Renal cortex interstitium (tissue), 15 donors: Measurements from ENCODE around the gene NKPD1. TPM values are rescaled to one million over a fixed set of nuclear protein-coding genes. Genes with fewer than 3 reads are reported as not detected.
A peak's percentile ranks its signal among the peaks of the same experiment; 100 is the strongest.

ENCODE experiments used
- DNase-seq, 11 donors: peaks; one replicate each; pipeline ENCODE4 v3.0.0-alpha.2; 2013; ENCODE audit warnings: low read depth in 9 of 11, low spot score in 4 of 11; ENCODE audit errors: extremely low read depth in 1 of 11
- long read RNA-seq, 16 experiments: transcript quantifications; one replicate each; lab custom pipeline, GENCODE V29; 2026
- polyA plus RNA-seq, 3 donors: library from polyadenylated mRNA; unstranded; fragments of 120-200 nt; gene quantifications; one replicate each; pipeline ENCODE4 v1.2.1, GENCODE V29; 2013; ENCODE audit not compliant: insufficient read length in 3 of 3

Gene NKPD1, protein sequence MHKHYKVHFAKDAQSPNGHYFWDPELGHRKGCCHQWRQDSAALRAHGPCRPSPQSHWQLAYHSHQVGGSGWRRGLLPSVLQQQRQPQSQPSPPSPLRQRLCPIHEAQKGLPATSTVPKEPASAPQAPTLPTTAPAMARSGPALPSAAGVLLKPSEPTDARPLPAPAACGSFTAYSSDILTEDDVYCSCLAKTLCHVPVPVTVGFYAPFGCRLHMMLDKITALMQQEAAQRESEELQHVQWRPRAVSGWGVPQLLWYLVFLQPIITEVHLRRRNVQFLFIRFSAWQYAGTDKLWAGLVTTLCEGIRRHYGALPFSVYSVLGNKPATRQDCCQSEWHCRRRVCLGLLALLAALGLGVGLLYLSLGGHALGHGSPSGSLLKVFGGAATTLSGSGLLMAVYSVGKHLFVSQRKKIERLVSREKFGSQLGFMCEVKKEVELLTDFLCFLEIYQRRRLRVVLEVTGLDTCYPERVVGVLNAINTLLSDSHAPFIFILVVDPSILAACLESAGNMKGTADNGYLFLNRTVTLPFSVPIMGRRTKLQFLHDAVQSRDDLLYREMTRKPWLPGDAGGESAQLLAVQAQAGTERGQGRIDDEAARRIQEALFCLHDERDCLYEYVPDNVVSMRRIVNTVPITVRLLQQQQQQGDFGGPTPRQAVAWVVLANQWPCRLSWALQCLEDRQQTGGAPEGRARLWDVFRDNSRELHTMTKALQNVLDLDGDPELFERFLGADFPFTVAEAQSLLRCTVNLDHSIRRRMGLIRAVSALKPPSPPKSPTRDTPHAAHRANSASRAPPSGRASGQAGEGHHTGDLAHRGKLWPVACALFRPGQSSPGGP
- under 1 TPM; 0.09 to 0.38 (median 0.13) TPM for polyA plus RNA-seq
- long read RNA-seq, donor 1, partial matches to known transcripts, result 0 of 2 reads
- long read RNA-seq, donor 1, other reads (novel, unspliced or antisense), result 0 of 2 reads
- long read RNA-seq, donor 2, result 0 reads
- long read RNA-seq, donor 3, result 0 reads
- long read RNA-seq, donor 4, full-length matches to known transcripts, result 1 of 1 reads
- long read RNA-seq, donor 4, partial matches to known transcripts, result 0 of 1 reads
- long read RNA-seq, donor 4, other reads (novel, unspliced or antisense), result 0 of 1 reads
- long read RNA-seq, donor 5, result 0 reads
- long read RNA-seq, donor 6, result 0 reads
- long read RNA-seq, donor 7, result 0 reads
- long read RNA-seq, donor 8, partial matches to known transcripts, result 0 of 1 reads
- long read RNA-seq, donor 8, other reads (novel, unspliced or antisense), result 0 of 1 reads
- long read RNA-seq, donor 9, result 0 reads
- long read RNA-seq, donor 10, result 0 reads
- long read RNA-seq, donor 11, result 0 reads
- long read RNA-seq, donor 12, result 0 reads
- long read RNA-seq, donor 13, result 0 reads
- long read RNA-seq, donor 14, result 0 reads
- long read RNA-seq, donor 15, partial matches to known transcripts, result 0 of 1 reads
- long read RNA-seq, donor 15, other reads (novel, unspliced or antisense), result 0 of 1 reads
- long read RNA-seq, donor 16, result 0 reads

DNA sequence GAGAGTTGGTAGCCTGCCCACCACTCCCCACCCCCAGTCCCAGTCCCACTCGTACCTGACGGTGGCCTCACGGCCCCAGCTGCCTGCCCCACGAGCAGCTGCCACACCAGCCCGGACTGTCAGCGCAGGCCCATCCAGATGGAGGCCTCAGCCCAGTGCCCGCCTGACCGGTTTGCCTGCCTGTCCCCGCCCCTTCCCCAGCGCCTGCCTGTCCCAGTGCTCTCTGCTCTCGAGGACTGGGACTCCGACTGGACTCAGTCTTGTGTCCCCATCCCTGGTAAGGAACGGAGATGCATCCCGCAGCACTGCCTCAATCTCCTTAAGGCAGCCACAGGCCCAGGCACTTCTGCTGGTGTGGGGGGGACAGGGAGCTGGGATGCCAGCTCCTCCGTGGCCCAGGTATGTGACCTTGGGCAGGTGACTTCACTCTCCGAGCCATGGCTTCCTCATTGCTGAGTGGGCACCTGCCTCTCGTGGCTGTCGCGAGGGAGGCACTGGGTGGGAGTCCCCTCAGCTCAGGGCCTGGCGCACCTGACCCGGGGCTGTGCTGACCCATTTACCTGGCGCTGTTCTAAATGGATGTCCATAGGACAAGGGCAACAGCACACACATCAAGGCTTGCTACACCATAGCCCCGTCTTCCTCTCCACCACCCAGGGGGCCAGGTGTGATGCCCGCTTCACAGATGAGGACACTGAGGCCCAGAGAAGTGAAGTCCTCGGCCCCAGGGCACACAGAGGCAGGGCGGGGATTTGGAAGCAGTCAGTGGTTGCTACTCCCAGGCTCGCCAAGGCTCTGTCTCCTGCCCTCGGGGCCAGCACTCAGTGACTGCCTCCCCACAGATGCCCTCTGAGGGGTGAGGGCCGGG, at the start of gene NKPD1:
NKPD1 (minus strand) TSS at position 113 of the 868 bp plus-strand sequence. CDS start 832 bp downstream, outside the sequence.
- no peak for DNase-seq

DNA sequence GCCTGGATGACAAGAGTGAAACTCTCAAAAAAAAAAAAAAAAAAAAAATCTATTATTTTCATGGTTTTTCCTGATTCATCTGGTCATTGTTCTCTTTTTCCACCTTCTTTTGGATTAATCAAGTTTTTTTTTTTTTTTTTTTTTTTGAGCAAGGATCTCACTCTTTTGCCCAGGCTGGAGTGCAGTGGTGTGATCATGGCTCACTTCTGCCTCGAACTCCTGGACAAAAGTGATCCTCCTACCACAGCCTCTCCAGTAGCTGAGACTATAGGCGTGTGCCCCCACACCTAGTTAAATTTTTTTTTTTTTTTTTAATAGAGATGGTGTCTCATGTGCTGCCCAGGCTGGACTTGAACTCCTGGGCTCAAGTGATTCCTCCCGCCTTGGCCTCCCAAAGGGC, 45.5 kb upstream of the NKPD1 start:
- no peak for DNase-seq

DNA sequence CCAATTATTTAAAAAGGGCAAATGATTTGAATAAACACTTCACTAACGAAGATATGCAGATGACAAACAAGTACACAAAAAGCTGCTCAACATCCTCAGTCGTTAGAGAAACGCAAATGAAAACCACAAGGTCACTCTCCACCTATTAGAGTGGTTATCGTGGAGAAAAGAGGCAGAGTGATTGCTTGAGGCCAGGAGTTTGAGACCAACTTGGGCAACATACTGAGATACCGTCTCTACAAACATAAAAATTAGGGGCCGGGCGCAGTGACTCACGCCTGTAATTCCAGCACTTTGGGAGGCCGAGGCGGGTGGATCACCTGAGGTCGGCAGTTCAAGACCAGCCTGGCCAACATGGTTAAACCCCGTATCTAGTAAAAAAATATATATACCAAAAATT, 45.0 kb upstream of the NKPD1 start:
- DNase-seq, result no peak

DNA sequence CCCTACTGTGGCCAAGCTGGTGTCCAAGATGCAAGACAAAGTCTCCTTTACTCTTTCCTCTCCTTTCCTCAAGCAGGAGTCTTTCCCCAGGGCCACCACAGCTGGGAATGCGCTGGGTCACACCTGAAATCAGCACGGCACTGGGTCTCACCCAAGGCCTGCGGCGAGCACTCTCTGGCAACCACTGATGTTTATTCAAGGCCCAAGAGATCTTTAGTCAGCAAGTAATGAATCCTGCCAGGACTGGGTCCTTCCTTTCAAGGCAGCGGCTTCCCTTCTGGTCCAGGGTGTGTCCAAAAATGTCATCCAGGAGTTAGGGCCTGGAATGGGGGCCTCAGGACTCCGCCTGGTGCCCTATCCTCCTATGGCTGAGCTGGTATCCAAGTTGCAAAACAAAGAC, 41.9 kb upstream of the NKPD1 start:
- DNase-seq, result no peak

DNA sequence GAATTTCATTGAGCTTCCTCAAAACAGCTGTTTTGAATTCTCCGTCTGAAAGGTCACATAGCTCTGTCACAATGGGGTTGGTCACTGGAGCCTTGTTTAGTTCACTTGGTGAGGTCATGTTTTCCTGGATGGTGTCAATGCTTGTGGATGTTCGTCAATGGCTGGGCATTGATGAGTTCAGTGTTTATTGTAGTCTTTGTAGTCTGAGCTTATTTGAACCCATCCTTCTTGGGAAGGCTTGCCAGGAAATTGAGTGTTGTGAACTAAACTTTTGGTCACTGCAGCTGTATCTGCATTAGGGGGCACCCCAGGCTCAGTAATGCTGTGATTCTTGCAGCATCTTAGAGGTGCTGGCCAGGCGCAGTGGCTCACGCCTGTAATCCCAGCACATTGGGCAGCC, 39.8 kb upstream of the NKPD1 start:
- DNase-seq, result peak in 2 of 11 donors; percentile 28 to 38

DNA sequence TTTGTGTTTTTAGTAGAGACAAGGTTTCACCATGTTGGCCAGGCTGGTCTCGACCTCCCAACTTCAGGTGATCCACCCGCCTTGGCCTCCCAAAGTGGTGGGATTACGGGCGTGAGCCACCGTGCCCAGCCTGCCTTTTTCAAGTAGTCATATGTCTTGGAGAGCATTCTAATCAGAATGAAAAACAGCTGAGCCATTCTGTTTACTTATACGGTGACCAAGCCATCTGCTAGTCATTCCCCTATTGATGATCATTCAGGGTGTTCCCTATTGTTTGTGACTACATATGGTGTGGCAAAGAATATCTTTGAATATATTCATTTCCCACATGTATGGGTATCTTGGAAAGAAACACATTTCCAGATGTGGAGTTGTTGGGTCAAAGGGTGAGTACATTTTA, 35.0 kb upstream of the NKPD1 start:
- no peak for DNase-seq

DNA sequence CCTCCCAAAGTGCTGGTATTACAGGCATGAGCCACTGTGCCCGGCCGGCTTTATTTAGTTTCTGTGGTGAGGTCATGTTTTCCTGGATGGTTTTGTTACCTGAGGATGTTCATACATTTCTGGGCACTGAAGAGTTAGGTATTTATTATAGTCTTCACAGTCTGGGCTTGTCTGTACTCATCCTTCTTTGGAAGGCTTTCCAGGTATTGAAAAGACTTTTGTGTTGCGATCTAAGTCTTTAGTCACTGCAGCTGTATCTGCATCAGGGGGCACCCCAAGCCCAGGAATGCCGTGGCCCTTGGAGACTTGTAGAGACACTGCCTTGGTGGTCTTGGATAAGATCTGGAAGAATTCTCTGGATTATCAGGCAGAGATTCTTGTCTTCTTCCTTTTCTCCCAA, 30.6 kb upstream of the NKPD1 start:
- no peak for DNase-seq

DNA sequence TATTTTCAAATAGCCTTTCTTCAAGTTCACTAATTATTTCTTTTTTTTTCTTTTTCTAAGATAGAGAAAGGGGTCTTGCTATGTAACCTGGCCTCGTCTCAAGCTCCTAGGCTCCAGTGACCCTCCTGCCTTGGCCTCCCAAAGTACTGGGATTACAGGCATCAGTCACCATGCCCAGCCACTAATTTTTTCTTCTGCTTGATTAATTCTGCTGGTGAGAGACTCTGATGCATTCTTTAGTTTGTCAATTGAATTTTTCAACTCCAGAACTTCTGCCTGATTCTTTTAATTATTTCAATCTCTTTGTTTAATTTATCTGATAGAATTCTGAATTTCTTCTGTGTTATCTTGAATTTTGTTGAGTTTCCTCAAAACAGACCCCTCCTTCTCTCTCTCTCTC, 29.2 kb upstream of the NKPD1 start:
- DNase-seq, result no peak

DNA sequence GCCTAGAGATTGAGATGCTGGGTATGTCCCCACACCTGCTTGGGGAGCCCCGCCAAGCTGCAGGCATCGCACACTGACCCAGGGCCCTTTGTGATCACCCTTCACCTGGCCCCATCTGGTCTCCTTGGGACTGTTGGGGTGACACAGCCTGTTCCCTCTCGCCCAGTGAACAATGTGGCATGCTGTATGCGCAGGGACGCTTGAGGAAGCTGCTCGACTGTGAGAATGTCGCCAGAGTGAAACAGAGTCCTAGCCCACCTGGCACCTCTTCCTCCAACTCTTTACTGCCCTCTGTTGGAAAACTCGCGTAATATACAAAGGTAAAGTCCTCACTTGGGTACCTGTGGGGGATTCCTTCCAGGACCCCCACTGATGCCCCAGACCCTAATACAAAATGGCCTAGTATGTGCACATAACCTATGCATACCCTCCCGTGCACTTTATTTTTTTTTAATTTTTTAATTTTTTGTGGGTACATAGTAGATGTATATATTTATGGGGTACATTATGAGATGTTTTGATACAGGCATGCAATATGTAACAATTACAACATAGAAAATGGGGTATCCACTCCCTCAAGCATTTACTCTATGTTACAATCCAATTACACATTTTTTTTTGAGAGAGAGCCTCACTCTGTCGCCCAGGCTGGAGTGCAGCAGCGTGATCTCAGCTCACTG, 26.8 kb upstream of the NKPD1 start:
- peak in 1 of 11 donors; percentile 29 for DNase-seq

DNA sequence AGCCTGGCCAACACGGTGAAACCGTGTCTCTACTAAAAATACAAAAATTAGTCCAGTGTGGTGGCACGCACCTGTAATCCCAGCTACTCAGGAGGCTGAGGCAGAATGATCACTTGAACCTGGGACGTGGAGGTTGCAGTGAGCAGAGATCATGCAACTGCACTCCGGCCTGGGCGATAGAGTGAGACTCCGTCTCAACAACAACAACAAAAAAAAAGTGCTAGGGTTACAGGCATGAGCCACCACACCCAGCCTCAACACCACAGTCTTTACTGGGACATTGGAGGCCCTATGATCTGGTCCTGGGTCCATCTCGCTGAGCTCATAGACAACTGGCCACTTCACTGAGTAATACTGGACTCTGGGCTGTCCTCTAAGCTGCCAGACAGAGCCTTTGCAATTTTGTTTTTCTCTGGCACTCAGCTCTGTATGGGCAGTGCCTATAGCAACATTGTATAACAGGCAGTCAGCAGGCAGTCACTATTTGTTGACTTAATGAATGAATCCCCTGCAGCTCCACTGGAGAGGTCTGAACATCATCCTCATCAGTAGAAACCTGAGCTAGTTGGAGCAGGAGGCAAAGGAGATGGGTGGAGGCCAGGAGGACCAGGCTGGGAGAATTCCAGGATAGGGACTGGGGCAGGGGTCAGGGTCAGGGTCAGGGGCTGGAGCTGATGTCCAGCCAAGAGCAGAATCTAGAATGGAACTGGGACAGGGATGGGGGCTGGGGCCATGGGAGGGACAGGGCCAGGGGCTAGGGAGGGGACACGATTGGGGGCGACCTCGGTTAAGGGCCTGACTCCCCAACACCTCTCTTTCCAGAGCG, 25.9 kb upstream of the NKPD1 start:
- DNase-seq, result no peak

DNA sequence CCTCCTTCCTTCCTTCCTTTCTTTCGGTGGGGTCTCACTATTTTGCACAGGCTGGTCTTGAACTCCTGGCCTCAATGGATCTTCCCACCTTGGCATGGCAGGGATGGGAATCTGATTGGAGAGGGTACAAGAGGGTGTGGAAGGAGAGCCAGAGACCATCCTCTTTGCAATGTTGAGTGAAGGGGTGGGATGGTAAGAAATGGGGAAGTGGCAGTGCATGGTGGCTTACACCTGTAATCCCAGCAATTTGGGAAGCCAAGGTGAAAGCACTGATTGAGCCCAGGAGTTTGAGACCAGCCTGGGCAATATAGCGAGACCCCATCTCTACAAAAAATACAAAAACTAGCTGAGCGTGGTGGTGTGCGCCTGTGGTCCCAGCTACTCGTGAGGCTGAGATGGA, 23.3 kb upstream of the NKPD1 start:
- no peak for DNase-seq

DNA sequence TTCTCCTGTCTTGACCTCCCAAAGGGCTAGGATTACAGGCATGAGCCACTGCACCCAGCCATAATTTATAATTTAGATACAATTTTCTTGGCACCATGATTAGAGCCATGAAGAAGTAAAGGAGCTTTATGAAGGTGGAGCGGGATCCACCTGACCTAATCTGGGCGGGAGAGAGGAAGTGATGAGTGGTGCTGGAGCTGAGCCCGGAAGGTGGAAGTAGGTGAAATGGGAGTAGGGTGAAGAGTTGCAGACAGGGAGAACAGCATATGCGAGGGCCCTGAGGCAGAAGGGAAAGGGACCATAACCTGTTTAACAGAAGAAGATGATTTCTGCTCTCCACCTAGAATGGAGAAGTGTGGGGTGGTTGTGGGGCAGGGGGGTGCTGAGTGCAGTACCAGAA, 22.0 kb upstream of the NKPD1 start:
- DNase-seq, result no peak

DNA sequence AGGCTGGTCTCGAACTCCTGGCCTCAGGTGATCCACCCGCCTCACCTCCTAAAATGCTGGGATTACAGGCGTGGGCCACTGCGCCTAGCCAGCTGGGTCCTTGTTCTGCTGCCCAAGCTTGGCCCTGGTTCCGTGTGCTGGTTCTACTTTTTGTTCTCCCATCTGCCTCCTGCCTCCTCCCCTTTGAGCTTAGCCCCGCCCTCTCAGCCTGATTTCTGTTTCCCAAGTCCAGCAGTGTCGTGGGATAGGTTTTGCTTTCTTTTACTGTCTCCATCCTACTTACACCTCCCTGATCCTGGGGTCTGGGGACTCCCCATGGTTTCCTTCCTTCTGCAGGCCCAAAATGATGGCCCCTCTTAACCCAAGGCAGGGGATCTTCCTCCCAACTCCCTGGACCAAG, 20.2 kb upstream of the NKPD1 start:
- DNase-seq, result no peak

DNA sequence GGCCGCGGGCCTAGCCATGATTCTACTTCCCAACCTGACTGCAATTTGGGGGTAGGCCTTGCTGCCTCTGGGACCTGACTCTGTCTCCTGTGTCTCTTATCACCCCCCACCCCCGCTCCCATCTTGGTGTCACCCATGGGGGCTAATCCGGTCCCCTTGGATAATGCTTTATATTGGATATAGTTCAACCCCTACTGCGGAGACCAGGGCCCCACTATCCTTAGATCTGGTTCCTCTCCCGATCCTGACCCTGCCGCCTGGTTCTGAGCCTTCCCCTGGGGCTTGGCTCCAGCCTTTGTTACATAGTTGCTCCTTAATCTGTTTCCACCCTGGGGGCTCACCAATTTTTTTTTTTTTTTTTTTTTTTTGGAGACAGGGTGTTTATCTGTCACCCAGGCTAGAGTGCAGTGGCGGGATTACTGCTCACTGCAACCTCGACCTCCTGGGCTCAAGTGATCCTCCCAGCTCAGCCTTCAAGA, 19.1 kb upstream of the NKPD1 start:
- DNase-seq, result no peak

DNA sequence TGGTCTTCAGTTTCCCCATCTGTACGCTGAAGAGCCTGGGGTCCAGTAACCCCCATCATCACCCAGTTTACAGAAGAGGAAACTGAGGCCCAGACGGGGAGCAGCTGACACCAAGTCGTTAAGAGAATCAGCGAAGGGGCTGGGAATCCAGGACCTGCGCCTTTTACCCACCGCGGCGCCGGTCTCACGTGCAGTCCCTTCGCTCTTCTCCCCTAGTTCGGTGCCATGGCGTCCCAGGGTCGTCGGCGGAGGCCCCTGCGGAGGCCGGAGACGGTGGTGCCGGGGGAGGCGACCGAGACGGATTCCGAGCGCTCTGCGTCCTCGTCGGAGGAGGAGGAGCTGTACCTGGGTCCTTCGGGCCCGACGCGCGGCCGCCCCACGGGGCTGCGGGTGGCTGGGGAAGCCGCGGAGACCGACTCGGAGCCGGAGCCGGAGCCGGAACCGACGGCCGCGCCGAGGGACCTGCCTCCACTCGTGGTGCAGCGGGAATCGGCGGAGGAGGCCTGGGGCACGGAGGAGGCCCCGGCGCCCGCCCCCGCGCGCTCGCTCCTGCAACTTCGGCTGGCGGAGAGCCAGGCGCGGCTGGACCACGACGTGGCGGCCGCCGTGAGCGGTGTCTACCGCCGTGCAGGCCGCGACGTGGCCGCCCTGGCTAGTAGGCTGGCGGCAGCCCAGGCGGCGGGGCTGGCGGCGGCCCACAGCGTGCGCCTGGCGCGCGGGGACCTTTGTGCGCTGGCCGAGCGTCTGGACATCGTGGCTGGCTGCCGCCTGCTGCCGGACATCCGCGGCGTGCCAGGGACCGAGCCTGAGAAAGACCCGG, 18.5 kb upstream of the NKPD1 start:
- DNase-seq, result no peak
